Thymus (tissue), 11 donors: ENCODE measurements around the gene DHFR. TPM values are rescaled to one million over a fixed set of nuclear protein-coding genes. Genes with fewer than 3 reads are reported as not detected.

ENCODE experiments used
- DNase-seq, 9 donors: peaks; one replicate each; pipeline ENCODE4 v3.0.0-alpha.2; 2013; ENCODE audit warnings: low spot score in 9 of 9, low read depth in 6 of 9, missing footprints in 1 of 9
- H3K27ac ChIP-seq, 2 donors: one replicate each; pipeline ENCODE4 v1.5.1; 2013; ENCODE audit warnings: control low read depth in 1 of 2, low read depth in 1 of 2, low read length in 1 of 2, mild to moderate bottlenecking in 1 of 2, moderate library complexity in 1 of 2
- H3K27me3 ChIP-seq, 2 donors: one replicate each; pipeline ENCODE4 v1.5.1; 2013; ENCODE audit warnings: low read length in 1 of 2; ENCODE audit not compliant: control insufficient read depth in 2 of 2, insufficient read depth in 1 of 2
- H3K36me3 ChIP-seq, 2 donors: one replicate each; pipeline ENCODE4 v1.5.1; 2013; ENCODE audit warnings: low read length in 1 of 2, mild to moderate bottlenecking in 1 of 2, moderate library complexity in 1 of 2; ENCODE audit not compliant: control insufficient read depth in 2 of 2, insufficient read depth in 2 of 2
- H3K4me1 ChIP-seq, 2 donors: one replicate each; pipeline ENCODE4 v1.5.1; 2013; ENCODE audit warnings: low read length in 2 of 2; ENCODE audit not compliant: control insufficient read depth in 2 of 2, insufficient read depth in 2 of 2
- H3K4me3 ChIP-seq, 2 donors: one replicate each; pipeline ENCODE4 v1.5.1; 2013; ENCODE audit warnings: low read length in 2 of 2, control low read depth in 1 of 2, mild to moderate bottlenecking in 1 of 2
- H3K9me3 ChIP-seq, 2 donors: one replicate each; pipeline ENCODE4 v1.5.1; 2013; ENCODE audit warnings: low read length in 1 of 2, mild to moderate bottlenecking in 1 of 2; ENCODE audit not compliant: control insufficient read depth in 2 of 2, insufficient read depth in 1 of 2
- WGBS: extraction: QIAGEN DNeasy Blood & Tissue Kit; methylation state at CpG from one replicate; pipeline ENCODE4 v1.1.7; 2013; 5-methylcytosine and 5-hydroxymethylcytosine counted together
- polyA plus RNA-seq: library from polyadenylated mRNA; stranded (reverse); fragments of 200-250 nt; gene quantifications from one replicate; pipeline ENCODE4 v1.2.3, GENCODE V29; 2013
- total RNA-seq: library from RNA; stranded (reverse); fragments of 120-200 nt; gene quantifications from one replicate; pipeline ENCODE4 v1.2.4, GENCODE V29; 2013
- donor health status: healthy.

The DHFR gene
- total and polyA plus RNA-seq, 2 donors, result 15.9 to 76.2 TPM

DNA sequence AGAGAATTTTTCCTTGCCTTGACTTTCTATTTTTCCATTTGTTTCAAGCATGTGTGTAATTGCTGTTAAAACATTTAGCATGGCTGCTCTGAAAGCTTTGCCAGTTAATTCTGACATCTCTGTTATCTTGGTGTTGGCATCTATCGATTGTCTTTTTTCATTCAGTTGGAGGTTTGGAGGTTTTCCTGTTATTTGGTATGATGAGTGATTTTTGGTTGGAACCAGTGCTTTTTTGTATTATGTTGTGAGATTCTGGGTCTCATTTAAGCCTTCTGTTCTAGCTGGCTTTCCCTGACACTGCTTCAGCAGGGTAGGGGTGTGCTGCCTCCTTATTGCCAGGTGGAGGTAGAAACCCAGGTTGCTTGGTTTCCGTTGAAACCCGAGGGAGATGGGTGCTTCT is 40.9 kb upstream of the DHFR start:
- Histone ChIP-seq H3K36me3 (peaks cover 0 to 4% of the 10 kb centered on the region in 2 donors), H3K4me1 (no peaks in the 10 kb centered on the region), H3K27ac (no peak overlapping the region), H3K27me3 (no peaks in the 10 kb centered on the region), H3K9me3 (no peaks in the 10 kb centered on the region), H3K4me3 (no peak overlapping the region)
- 93% methylated on average over 3 of the region's 3 CpGs for WGBS
- no peak for DNase-seq

- H3K27ac ChIP-seq, result no peak overlapping the region
- no peak overlapping the region for H3K4me3 ChIP-seq
- no peaks in the 10 kb centered on the region for H3K9me3 ChIP-seq
- no peaks in the 10 kb centered on the region for H3K4me1 ChIP-seq
- WGBS, result 98% methylated on average over 4 of the region's 4 CpGs
- H3K27me3 ChIP-seq, result no peaks in the 10 kb centered on the region
- H3K36me3 ChIP-seq, result peaks cover 0 to 3% of the 10 kb centered on the region in 2 donors
- no peak for DNase-seq
Observed at GRCh38 chr5:80689627-80690026, 34.8 kb upstream of the DHFR start.

DNA sequence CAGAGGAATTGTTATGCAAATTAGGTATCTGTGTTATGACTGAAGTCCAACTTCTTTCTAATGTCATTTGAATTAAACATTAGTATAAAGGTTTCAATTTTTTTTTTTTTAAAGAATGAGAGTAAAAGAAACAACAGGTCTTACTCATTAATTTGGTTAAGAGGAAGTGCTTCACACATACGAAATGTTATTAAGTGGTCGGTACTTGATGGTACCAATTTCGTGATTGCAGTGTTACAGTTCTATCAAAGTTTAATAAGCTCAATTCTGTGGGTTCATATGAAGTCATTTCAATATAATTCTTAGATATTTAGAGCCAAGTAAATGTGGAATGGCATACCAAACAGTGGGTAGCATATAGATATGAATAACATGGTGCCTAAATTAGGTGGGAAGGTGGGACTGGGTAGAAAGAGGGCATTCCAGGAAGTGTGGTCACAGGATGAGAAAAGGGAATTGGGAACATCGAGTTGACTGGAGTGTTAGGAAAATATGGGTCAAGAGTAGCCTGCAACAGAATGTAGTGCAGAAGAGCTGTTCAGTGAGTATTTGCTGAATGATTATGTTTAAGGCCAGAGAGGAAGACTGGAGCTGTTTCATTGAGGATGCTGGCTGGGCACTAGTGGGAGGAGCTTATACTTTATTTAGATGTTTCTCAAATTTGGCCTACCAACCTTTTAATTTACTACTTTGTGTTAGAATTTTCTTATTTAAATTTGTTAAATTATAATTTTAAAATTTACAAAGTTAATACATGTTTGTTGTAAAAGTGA is 34.1 kb upstream of the DHFR start:
- no peaks in the 10 kb centered on the region for H3K27me3 ChIP-seq
- H3K4me3 ChIP-seq, result no peak overlapping the region
- no peaks in the 10 kb centered on the region for H3K9me3 ChIP-seq
- peaks cover 0 to 3% of the 10 kb centered on the region in 2 donors for H3K36me3 ChIP-seq
- no peaks in the 10 kb centered on the region for H3K4me1 ChIP-seq
- H3K27ac ChIP-seq, result no peak overlapping the region
- no peak for DNase-seq
- WGBS, result 94% methylated on average over 4 of the region's 4 CpGs

GRCh38 chr5:80686757-80687156 is 32.0 kb upstream of the DHFR start:
- H3K4me3 ChIP-seq, result no peak overlapping the region
- H3K36me3 ChIP-seq, result peaks cover 0 to 12% of the 10 kb centered on the region in 2 donors

DNA sequence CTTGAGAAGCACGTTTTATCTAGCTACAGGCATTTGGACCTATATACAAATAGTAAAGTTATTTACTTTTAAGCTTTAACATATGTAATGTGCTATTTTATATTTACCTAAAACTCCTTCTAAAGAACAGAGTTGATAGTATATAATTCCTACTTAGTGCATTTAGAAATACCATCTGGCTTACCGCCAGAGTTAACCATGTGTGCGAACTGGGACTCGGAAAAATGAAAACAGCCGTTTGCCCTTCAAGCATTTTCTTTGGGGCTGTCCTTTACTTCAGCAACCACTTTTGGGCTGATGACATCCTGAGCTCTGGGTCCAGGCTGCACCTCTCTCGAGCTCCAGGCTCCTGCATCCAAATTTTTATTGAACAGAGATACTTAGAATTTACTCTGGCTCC is 21.9 kb upstream of the DHFR start:
- DNase-seq, result no peak
- Histone ChIP-seq H3K27me3 (no peaks in the 10 kb centered on the region), H3K4me1 (no peaks in the 10 kb centered on the region), H3K27ac (no peak overlapping the region), H3K9me3 (no peaks in the 10 kb centered on the region), H3K4me3 (no peak overlapping the region), H3K36me3 (peaks cover 21 to 47% of the 10 kb centered on the region in 2 donors)
- WGBS, result 89% methylated on average over 6 of the region's 6 CpGs

More at GRCh38 chr5:80686757-80687156, 32.0 kb upstream of the DHFR start:
- H3K4me1 ChIP-seq, result no peaks in the 10 kb centered on the region
- H3K27me3 ChIP-seq, result no peaks in the 10 kb centered on the region
- no peak overlapping the region for H3K27ac ChIP-seq
- DNase-seq, result peak in 1 of 9 donors; percentile 24
- no peaks in the 10 kb centered on the region for H3K9me3 ChIP-seq

DNA sequence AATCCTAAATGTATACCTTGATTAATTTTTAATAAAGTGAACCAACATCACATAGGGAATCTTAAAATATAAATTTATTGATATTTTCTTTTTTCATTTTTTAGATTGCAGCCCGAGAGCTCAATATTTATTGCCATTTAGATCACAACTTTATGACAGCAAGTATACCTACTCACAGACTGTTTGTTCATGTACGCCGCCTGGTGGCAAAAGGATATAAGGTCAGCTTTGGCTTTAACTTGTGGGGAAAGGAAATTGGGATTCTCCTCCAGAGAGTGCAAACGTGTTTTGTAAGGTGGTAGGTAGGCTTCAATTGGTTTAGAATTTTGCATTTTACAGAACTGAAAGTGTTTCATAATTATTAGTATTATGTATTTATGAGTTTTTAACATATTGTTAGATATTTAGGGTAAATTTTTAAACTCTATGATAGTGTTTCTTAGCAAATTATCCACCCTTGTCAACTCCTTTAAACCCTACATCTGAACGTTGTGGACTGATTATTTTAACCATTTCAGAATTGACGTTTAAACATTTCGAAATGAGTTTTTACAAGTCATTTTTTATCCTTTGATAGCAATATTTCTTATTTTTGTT is 17.5 kb upstream of the DHFR start:
- no peaks in the 10 kb centered on the region for H3K27me3 ChIP-seq
- H3K36me3 ChIP-seq, result peaks cover 25 to 42% of the 10 kb centered on the region in 2 donors
- H3K4me3 ChIP-seq, result no peak overlapping the region

GRCh38 chr5:80668016-80668969 is 13.5 kb upstream of the DHFR start:
- 84% methylated on average over 16 of the region's 16 CpGs for WGBS
- Histone ChIP-seq H3K27ac (no peak overlapping the region), H3K36me3 (peaks cover 26 to 51% of the 10 kb centered on the region in 2 donors), H3K9me3 (no peaks in the 10 kb centered on the region), H3K4me3 (no peak overlapping the region), H3K27me3 (no peaks in the 10 kb centered on the region), H3K4me1 (no peaks in the 10 kb centered on the region)
- DNase-seq, result no peak

More for the DNA sequence above, 17.5 kb upstream of the DHFR start:
- WGBS, result 55% methylated on average over 7 of the region's 7 CpGs
- DNase-seq, result peak; percentile 16 to 81 (median 52)
- Histone ChIP-seq H3K4me1 (no peaks in the 10 kb centered on the region), H3K27ac (no peak overlapping the region), H3K9me3 (no peaks in the 10 kb centered on the region)

GRCh38 chr5:80667384-80667783 is 12.6 kb upstream of the DHFR start:
- no peak overlapping the region for H3K27ac ChIP-seq
- H3K9me3 ChIP-seq, result no peaks in the 10 kb centered on the region
- no peaks in the 10 kb centered on the region for H3K27me3 ChIP-seq
- H3K4me3 ChIP-seq, result no peak overlapping the region
- no peaks in the 10 kb centered on the region for H3K4me1 ChIP-seq
- no peak for DNase-seq
- peaks cover 22 to 46% of the 10 kb centered on the region in 2 donors for H3K36me3 ChIP-seq
- 97% methylated on average over 8 of the region's 8 CpGs for WGBS

DNA sequence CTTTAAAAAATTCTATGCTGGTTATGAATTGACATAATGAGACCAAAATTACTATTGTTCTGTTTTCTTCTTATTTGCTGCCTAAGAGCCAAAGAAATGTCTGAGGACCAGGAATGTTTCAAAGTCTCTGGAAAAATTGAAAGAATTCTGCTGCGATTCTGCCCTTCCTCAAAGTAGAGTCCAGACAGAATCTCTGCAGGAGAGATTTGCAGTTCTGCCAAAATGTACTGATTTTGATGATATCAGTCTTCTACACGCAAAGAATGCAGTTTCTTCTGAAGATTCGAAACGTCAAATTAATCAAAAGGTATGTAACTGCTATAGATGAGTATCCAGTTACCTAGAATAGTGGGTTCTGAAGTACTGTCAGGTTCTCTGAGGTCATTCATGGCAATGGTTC is 10.3 kb upstream of the DHFR start:
- Histone ChIP-seq H3K4me1 (no peaks in the 10 kb centered on the region), H3K27me3 (no peaks in the 10 kb centered on the region), H3K36me3 (peaks cover 22 to 44% of the 10 kb centered on the region in 2 donors), H3K27ac (no peak overlapping the region), H3K4me3 (no peak overlapping the region), H3K9me3 (no peaks in the 10 kb centered on the region)
- WGBS, result 98% methylated on average over 4 of the region's 4 CpGs
- DNase-seq, result no peak
